Measurements from ENCODE around the gene MKS1.

MKS1 gene

GRCh38 chr17:58170622-58171021, 48.4 kb downstream of the MKS1 start:
- TF ChIP-seq CREB1 (IDR thresholded peaks at IDR 0.05; ENCODE audit: low read depth) (no peak), TCF12 (IDR thresholded peaks at IDR 0.05; ENCODE audit: low read depth) (no peak), EGR1 (IDR thresholded peaks at IDR 0.05) (no peak), TEAD4 (IDR thresholded peaks at IDR 0.05) (no peak), YY1 (IDR thresholded peaks at IDR 0.05; ENCODE audit: low read depth) (no peak), NFIC (IDR thresholded peaks at IDR 0.05) (no peak), CEBPB (IDR thresholded peaks at IDR 0.05) (no peak), RAD21 (IDR thresholded peaks at IDR 0.05; ENCODE audit: low read depth) (no peak), REST (IDR thresholded peaks at IDR 0.05; ENCODE audit: low read depth) (no peak)

GRCh38 chr17:58166682-58167081, 52.4 kb downstream of the MKS1 start, which contains the start of gene OR4D2:
Gene OR4D2 (plus strand): TSS chr17:58166982. CDS start chr17:58169656, 2,674 bp downstream.
- TF ChIP-seq NFIC (IDR thresholded peaks at IDR 0.05) (no peak), TCF12 (IDR thresholded peaks at IDR 0.05; ENCODE audit: low read depth) (no peak)

- TF ChIP-seq FOXM1 (IDR thresholded peaks at IDR 0.05; ENCODE audit: borderline replicate concordance, low read depth) (no peak), REST (IDR thresholded peaks at IDR 0.05; ENCODE audit: low read depth) (peak; percentile 87), TAF1 (IDR thresholded peaks at IDR 0.05; ENCODE audit: low read depth) (no peak), YY1 (IDR thresholded peaks at IDR 0.05; ENCODE audit: low read depth) (no peak)
These were observed 53.1 kb downstream of the MKS1 start for GRCh38 chr17:58165981-58166380.

DNA sequence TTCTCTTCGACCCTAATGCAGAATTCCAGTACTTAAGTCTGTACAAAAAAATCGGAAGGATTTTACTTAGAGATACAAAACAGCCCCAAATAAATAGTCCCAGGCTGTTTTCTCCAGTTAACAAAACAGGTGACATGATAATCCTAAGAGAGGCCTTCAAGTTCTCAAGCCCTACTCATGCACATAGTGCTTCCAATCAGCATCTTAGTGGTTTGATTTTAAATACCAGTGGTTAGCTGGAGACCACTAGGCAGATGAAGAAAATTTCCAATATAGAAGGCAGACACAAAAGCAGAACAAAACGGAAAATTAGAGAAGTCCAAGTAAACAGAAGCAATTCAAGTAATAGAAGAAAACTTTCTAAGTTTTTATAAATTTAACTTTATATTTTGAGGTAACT, 57.5 kb downstream of the MKS1 start:
- TF ChIP-seq CEBPB (IDR thresholded peaks at IDR 0.05) (no peak), FOXM1 (IDR thresholded peaks at IDR 0.05; ENCODE audit: borderline replicate concordance, low read depth) (no peak), ZBTB7A (IDR thresholded peaks at IDR 0.05; ENCODE audit: low read depth) (no peak), YY1 (IDR thresholded peaks at IDR 0.05; ENCODE audit: low read depth) (no peak), NFIC (IDR thresholded peaks at IDR 0.05) (no peak), EP300 (IDR thresholded peaks at IDR 0.05; ENCODE audit: borderline replicate concordance) (no peak), TCF12 (IDR thresholded peaks at IDR 0.05; ENCODE audit: low read depth) (no peak), REST (IDR thresholded peaks at IDR 0.05; ENCODE audit: low read depth) (no peak)

DNA sequence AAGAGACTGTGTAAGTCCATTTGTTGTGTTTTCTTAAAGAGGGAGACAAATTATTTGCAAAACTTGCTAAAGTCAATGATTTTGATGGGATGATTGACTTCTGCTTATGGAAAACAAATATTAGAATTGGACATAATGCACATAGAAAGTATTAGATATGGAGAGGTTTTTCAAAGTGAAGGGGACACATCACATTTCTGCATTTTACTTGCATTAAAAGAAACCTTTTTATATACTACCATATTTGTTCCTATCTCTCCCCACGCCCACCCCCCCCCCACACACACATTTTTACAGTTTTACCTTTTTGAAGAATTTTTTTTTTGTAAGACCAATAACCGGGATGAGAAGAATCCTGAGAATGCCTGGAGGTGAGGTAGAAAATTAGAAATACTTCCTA, 60.9 kb downstream of the MKS1 start:
- TF ChIP-seq YY1 (IDR thresholded peaks at IDR 0.05; ENCODE audit: low read depth) (no peak), EP300 (IDR thresholded peaks at IDR 0.05; ENCODE audit: borderline replicate concordance) (no peak), CEBPB (IDR thresholded peaks at IDR 0.05) (no peak), RAD21 (IDR thresholded peaks at IDR 0.05; ENCODE audit: low read depth) (no peak), TEAD4 (IDR thresholded peaks at IDR 0.05) (no peak), MAX (IDR thresholded peaks at IDR 0.05) (no peak), FOXM1 (IDR thresholded peaks at IDR 0.05; ENCODE audit: borderline replicate concordance, low read depth) (no peak), NFIC (IDR thresholded peaks at IDR 0.05) (no peak), TCF12 (IDR thresholded peaks at IDR 0.05; ENCODE audit: low read depth) (no peak)

DNA sequence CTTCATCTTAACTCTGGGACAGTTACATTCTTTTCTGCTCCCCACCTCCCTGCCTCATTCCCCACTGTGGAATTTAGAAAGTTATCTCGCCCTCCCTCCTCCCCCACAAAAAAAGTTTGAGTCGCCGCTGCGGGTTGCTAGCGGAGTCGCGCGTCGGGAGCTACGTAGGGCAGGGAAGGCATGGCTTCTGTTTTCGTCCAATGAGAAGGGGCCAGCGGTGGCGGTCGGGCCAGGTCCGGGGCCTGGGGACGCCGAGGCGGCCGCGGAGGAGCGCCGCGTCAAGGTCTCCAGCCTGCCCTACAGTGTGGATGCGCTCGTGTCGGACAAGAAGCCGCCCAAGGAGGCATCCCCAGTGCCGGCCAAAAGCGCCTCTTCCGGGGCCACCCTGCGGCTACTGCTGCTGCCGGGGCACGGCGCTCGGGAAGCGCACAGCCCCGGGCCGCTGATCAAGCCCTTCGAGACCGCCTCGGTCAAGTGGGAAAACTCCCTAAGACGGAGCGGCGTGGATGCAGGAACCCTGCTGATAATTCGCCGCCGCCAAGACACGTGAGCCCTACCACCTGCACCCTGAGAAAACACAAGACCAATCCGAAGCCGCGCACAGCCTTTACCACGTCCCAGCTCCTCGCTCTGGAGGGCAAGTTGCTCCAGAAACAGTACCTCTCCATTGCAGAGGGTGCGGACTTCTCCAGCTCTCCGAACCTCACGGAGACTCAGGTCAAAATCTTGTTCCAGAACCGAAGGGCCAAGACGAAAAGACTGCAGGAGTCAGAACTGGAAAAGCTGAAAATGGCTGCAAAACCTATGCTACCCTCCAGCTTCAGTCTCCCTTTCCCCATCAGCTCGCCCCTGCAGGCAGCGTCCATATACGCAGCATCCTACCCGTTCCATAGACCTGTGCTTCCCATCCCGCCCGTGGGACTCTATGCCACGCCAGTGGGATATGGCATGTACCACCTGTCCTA, 61.9 kb downstream of the MKS1 start:
- TF ChIP-seq ZBTB7A (IDR thresholded peaks at IDR 0.05; ENCODE audit: low read depth) (no peak), USF1 (IDR thresholded peaks at IDR 0.05) (no peak), EGR1 (IDR thresholded peaks at IDR 0.05) (no peak), TEAD4 (IDR thresholded peaks at IDR 0.05) (no peak), REST (IDR thresholded peaks at IDR 0.05; ENCODE audit: low read depth) (no peak), CEBPB (IDR thresholded peaks at IDR 0.05) (no peak), MAX (IDR thresholded peaks at IDR 0.05) (no peak), TAF1 (IDR thresholded peaks at IDR 0.05; ENCODE audit: low read depth) (no peak), RAD21 (IDR thresholded peaks at IDR 0.05; ENCODE audit: low read depth) (no peak)

Measured in Ishikawa (cell line).